Endothelial cell of umbilical vein (primary cell): ENCODE measurements around the gene MCFD2. TPM values are rescaled to one million over a fixed set of nuclear protein-coding genes. Genes with fewer than 3 reads are reported as not detected.

Experiments
- BruUV-seq: library from RNA; stranded (reverse); fragments of 400-500 nt; replicated peaks from 2 replicates; lab custom pipeline; 2021; lab: Mats Ljungman, UMichigan
- CTCF ChIA-PET: fragments of 300-600, 350-600 bp; sonication (Branson Sonifier 250); formaldehyde crosslinking; loops from one replicate; lab custom pipeline; 2021; ENCODE audit warnings: antibody characterized with exemption, inconsistent platforms; lab: Charles Lee
- POLR2A ChIA-PET: fragments of 300-600, 350-600 bp; sonication (Branson Sonifier 250); formaldehyde crosslinking; loops from one replicate; lab custom pipeline; 2021; ENCODE audit warnings: antibody characterized with exemption, inconsistent platforms; lab: Charles Lee
- DNase-seq: peaks from one replicate; pipeline ENCODE4 v3.0.0-alpha.2; 2011; ENCODE audit warnings: low read depth, low spot score
- FAIRE-seq: peaks from 2 replicates; lab custom pipeline; 2011; peaks lifted over from hg19 to GRCh38; lab: Jason Lieb, UNC
- H2AFZ ChIP-seq: 2 replicates; pipeline ENCODE4 v1.6.0; 2012; ENCODE audit warnings: low read depth, low read length, control low read depth, inconsistent platforms
- H3K27ac ChIP-seq: 2 replicates; pipeline ENCODE4 v1.5.1; 2011; ENCODE audit warnings: low read depth, mild to moderate bottlenecking, control low read depth, low read length, moderate library complexity; ENCODE audit not compliant: insufficient read depth
- H3K27me3 ChIP-seq, 2 experiments: 2 replicates each; pipeline versions ENCODE4 v1.6.0 to v1.6.1; 2011; ENCODE audit warnings: low read length in 2 of 2, mixed read lengths in 1 of 2; ENCODE audit not compliant: control insufficient read depth in 2 of 2, insufficient read depth in 2 of 2
- H3K36me3 ChIP-seq, 2 experiments: 2 replicates in 1 of 2; 3 replicates in 1 of 2; pipeline ENCODE4 v1.5.1; 2011; ENCODE audit warnings: low read length in 2 of 2, mild to moderate bottlenecking in 1 of 2, moderate library complexity in 1 of 2; ENCODE audit not compliant: control insufficient read depth in 2 of 2, insufficient read depth in 2 of 2; ENCODE audit errors: extremely low read depth in 1 of 2
- H3K4me1 ChIP-seq: 3 replicates; pipeline ENCODE4 v1.5.1; 2011; ENCODE audit warnings: mild to moderate bottlenecking, low read length; ENCODE audit not compliant: control insufficient read depth, insufficient read depth; ENCODE audit errors: extremely low read depth
- H3K4me2 ChIP-seq: 2 replicates; pipeline ENCODE4 v1.6.1; 2011; ENCODE audit warnings: low read length, control low read depth, mixed read lengths; ENCODE audit not compliant: insufficient read depth
- H3K4me3 ChIP-seq, 3 experiments: fragments of 200-600 bp in 1 of 3; sonication (generic), shearing (Covaris generic) in 1 of 3; replicated peaks in 1 of 3; 2 replicates each; pipeline ENCODE4 v1.5.1; 2011 to 2016; ENCODE audit warnings: control low read depth in 3 of 3, low read length in 3 of 3, mild to moderate bottlenecking in 2 of 3, inconsistent platforms in 1 of 3, low read depth in 1 of 3, moderate library complexity in 1 of 3; ENCODE audit not compliant: insufficient read depth in 1 of 3
- H3K79me2 ChIP-seq: 2 replicates; pipeline ENCODE4 v1.6.0; 2012; ENCODE audit warnings: low read length, inconsistent platforms; ENCODE audit not compliant: control insufficient read depth, insufficient read depth
- H3K9ac ChIP-seq: replicated peaks from 2 replicates; pipeline ENCODE3; 2011; ENCODE audit warnings: low read length, control low read depth; ENCODE audit not compliant: insufficient read depth; ENCODE audit errors: extremely low read depth
- H3K9me1 ChIP-seq: replicated peaks from 3 replicates; pipeline ENCODE4 v1.6.0; 2011; ENCODE audit warnings: mild to moderate bottlenecking, low read length; ENCODE audit not compliant: control insufficient read depth, insufficient read depth; ENCODE audit errors: extremely low read depth
- H3K9me3 ChIP-seq: replicated peaks from 2 replicates; pipeline ENCODE4 v1.5.1; 2012; ENCODE audit warnings: low read length, inconsistent platforms; ENCODE audit not compliant: control insufficient read depth, insufficient read depth
- H4K20me1 ChIP-seq: replicated peaks from 2 replicates; pipeline ENCODE3; 2011; ENCODE audit warnings: mild to moderate bottlenecking, low read length; ENCODE audit not compliant: control insufficient read depth, insufficient read depth; ENCODE audit errors: extremely low read depth
- EZH2 ChIP-seq: IDR thresholded peaks from 2 replicates; pipeline ENCODE4 v1.6.1; 2012; ENCODE audit warnings: borderline replicate concordance, low read depth, mild to moderate bottlenecking, moderate library complexity, low read length, inconsistent platforms; ENCODE audit not compliant: severe bottlenecking
- FOS ChIP-seq: IDR thresholded peaks from 2 replicates; pipeline ENCODE4 v1.6.1; 2011; ENCODE audit warnings: mild to moderate bottlenecking, low read length, moderate library complexity, borderline replicate concordance; ENCODE audit not compliant: insufficient read depth
- GATA2 ChIP-seq: IDR thresholded peaks from 2 replicates; pipeline ENCODE4 v1.7.0; 2011; ENCODE audit warnings: low read depth, mild to moderate bottlenecking, moderate library complexity, mixed read lengths, low read length; ENCODE audit not compliant: insufficient read length, insufficient read depth
- JUN ChIP-seq: IDR thresholded peaks from 2 replicates; pipeline ENCODE4 v1.6.1; 2011; ENCODE audit warnings: borderline replicate concordance, low read depth; ENCODE audit not compliant: insufficient read length, insufficient read depth
- MYC ChIP-seq: IDR thresholded peaks from one replicate; pipeline ENCODE4 v1.6.1; 2011; ENCODE audit warnings: mild to moderate bottlenecking, low read depth, low read length
- POLR2A ChIP-seq: IDR thresholded peaks from 2 replicates; pipeline ENCODE4 v1.6.1; 2012; ENCODE audit warnings: low read depth, mild to moderate bottlenecking, control low read depth, low read length
- POLR2AphosphoS5 ChIP-seq: IDR thresholded peaks from 2 replicates; pipeline ENCODE4 v1.6.1; 2012; ENCODE audit warnings: low read depth, mild to moderate bottlenecking, control low read depth, low read length, moderate library complexity; ENCODE audit not compliant: insufficient read depth
- dilution Hi-C: fragments of 300-500 bp; cut with MboI; formaldehyde crosslinking; loops from one replicate; pipeline ENCODE4 v1.15.0; 2019; ENCODE audit warnings: low sequenced_read_pairs; ENCODE audit not compliant: extremely low pct_ligation_motif_present
- intact Hi-C: fragments of 100-400 bp; cut with micrococcal nuclease; formaldehyde crosslinking; loops from one replicate; pipeline ENCODE4 v1.10.0; 2022
- polyA plus RNA-seq, 4 experiments: library from polyadenylated mRNA; depleted of rRNA in 3 of 4; stranded (reverse) in 3 of 4; unstranded in 1 of 4; fragments of >200 nt; gene quantifications; 2 replicates each; pipeline versions ENCODE4 v1.2.1 to v1.2.3, GENCODE V29; 2011 to 2012; ENCODE audit warnings: missing spikeins in 1 of 4
- total RNA-seq: library from RNA; stranded (reverse); gene quantifications from 2 replicates; pipeline ENCODE4 v1.2.3, GENCODE V29; 2021
- TF ChIP-seq, protein P1 (sequence below): IDR thresholded peaks from 2 replicates; pipeline ENCODE4 v1.6.1; 2011; ENCODE audit not compliant: insufficient read depth, insufficient read length
- TF ChIP-seq, protein P2 (sequence below), 2 donors: IDR thresholded peaks; 1 replicate in 1 of 2; 2 replicates in 1 of 2; pipeline ENCODE4 v1.5.1; 2011; ENCODE audit warnings: low read length in 2 of 2, mild to moderate bottlenecking in 2 of 2, moderate library complexity in 2 of 2, control low read depth in 1 of 2, inconsistent platforms in 1 of 2, low read depth in 1 of 2; ENCODE audit not compliant: insufficient read depth in 1 of 2; ENCODE audit errors: extremely low read depth in 1 of 2

MCFD2 gene
- total and polyA plus RNA-seq, 2 donors (not counting 3 experiments of a cell fraction or from before 2014, with no cell fraction given) = 74.8 to 141 TPM

DNA sequence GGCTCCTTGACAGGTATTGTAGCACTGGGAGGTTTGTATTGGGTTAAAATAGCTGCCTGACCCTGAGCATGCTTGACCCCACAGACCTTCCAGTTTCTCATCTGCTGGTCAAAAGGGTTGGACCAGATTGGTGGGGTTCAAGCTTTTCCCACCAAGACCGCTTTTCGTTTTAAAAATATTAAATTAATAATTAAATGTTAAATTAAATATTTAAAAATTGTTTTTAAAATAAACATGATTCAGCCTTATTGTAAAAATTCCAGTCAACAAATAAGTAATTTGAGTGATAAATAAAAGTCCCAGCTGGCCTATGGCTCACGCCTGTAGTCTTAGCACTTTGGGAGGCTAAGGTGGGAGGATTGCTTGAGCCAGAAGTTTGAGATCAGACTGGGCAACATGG lies 36.6 kb upstream of the MCFD2 start:
- Histone ChIP-seq H3K9me1 (no peaks in the 10 kb centered on the region), H3K4me1 (peaks cover 17% of the 10 kb centered on the region), H3K4me3 (no peak overlapping the region), H3K9ac (no peak overlapping the region), H3K27ac (no peak overlapping the region), H4K20me1 (no peaks in the 10 kb centered on the region), H3K36me3 (peaks cover 0 to 4% of the 10 kb centered on the region in 2 experiments), H3K9me3 (no peaks in the 10 kb centered on the region), H2AFZ (no peak overlapping the region), H3K4me2 (no peak overlapping the region), H3K27me3 (no peaks in the 10 kb centered on the region), H3K79me2 (peaks cover 2% of the 10 kb centered on the region)
- BruUV-seq = no TSS peak
- ChIA-PET CTCF (interaction anchor here (0.9 to 1.6 kb wide), 3 partner anchors 15 to 371 kb away, joined by 3 to 4 read pairs (median 3); no protein-coding TSS in a partner anchor), POLR2A (no interaction called here)
- DNase-seq (no peak), FAIRE-seq (no peak)
- intact Hi-C loops (no loop called here), dilution Hi-C loops (no loop called here)
- TF ChIP-seq POLR2A (no peak), POLR2AphosphoS5 (no peak), JUN (no peak), EZH2 (no peak), GATA2 (no peak), MYC (no peak), FOS (no peak)
- TF ChIP-seq, protein P1, sequence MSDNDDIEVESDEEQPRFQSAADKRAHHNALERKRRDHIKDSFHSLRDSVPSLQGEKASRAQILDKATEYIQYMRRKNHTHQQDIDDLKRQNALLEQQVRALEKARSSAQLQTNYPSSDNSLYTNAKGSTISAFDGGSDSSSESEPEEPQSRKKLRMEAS = no peak
- TF ChIP-seq, protein P2, sequence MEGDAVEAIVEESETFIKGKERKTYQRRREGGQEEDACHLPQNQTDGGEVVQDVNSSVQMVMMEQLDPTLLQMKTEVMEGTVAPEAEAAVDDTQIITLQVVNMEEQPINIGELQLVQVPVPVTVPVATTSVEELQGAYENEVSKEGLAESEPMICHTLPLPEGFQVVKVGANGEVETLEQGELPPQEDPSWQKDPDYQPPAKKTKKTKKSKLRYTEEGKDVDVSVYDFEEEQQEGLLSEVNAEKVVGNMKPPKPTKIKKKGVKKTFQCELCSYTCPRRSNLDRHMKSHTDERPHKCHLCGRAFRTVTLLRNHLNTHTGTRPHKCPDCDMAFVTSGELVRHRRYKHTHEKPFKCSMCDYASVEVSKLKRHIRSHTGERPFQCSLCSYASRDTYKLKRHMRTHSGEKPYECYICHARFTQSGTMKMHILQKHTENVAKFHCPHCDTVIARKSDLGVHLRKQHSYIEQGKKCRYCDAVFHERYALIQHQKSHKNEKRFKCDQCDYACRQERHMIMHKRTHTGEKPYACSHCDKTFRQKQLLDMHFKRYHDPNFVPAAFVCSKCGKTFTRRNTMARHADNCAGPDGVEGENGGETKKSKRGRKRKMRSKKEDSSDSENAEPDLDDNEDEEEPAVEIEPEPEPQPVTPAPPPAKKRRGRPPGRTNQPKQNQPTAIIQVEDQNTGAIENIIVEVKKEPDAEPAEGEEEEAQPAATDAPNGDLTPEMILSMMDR (IDR thresholded peaks at IDR 0.05; ENCODE audit: extremely low read depth in 1 of 2, insufficient read depth in 1 of 2, low read depth in 1 of 2, low read length in 2 of 2) = no peak
